Measurements from ENCODE around the gene CPEB3.
"Not testable (repeated sequence)": the region's sequence is repeated elsewhere in the genome, so short reads cannot be mapped to it uniquely, and the experiment has no call there.

CPEB3 gene

GRCh38 chr10:92142949-92143348 lies 147.9 kb downstream of the CPEB3 start:
- no peak for DNase-seq (ENCODE audit: low read depth)

- DNase-seq (ENCODE audit: low read depth), result no peak
Observed at GRCh38 chr10:92142512-92142911, 148.4 kb downstream of the CPEB3 start.

DNA sequence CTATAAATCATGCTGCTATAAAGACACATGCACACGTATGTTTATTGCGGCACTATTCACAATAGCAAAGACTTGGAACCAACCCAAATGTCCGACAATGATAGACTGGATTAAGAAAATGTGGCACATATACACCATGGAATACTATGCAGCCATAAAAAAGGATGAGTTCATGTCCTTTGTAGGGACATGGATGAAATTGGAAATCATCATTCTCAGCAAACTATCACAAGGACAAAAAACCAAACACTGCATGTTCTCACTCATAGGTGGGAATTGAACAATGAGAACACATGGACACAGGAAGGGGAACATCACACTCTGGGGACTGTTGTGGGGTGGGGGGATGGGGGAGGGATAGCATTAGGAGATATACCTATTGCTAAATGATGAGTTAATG lies 149.7 kb downstream of the CPEB3 start:
- DNase-seq (ENCODE audit: low read depth), result not testable (repeated sequence)

DNA sequence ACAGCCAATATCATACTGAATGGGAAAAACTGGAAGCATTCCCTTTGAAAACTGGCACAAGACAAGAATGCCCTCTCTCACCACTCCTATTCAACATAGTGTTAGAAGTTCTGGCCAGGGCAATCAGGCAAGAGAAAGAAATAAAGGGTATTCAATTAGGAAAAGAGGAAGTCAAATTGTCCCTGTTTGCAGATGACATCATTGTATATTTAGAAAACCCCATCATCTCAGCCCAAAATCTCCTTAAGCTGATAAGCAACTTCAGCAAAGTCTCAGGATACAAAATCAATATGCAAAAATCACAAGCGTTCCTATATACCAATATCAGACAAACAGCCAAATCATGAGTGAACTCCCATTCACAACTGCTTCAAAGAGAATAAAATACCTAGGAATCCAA lies 156.8 kb downstream of the CPEB3 start:
- DNase-seq (ENCODE audit: low read depth), result not testable (repeated sequence)

- no peak for DNase-seq (ENCODE audit: low read depth)
Observed at GRCh38 chr10:92131275-92131820, 159.5 kb downstream of the CPEB3 start.

DNA sequence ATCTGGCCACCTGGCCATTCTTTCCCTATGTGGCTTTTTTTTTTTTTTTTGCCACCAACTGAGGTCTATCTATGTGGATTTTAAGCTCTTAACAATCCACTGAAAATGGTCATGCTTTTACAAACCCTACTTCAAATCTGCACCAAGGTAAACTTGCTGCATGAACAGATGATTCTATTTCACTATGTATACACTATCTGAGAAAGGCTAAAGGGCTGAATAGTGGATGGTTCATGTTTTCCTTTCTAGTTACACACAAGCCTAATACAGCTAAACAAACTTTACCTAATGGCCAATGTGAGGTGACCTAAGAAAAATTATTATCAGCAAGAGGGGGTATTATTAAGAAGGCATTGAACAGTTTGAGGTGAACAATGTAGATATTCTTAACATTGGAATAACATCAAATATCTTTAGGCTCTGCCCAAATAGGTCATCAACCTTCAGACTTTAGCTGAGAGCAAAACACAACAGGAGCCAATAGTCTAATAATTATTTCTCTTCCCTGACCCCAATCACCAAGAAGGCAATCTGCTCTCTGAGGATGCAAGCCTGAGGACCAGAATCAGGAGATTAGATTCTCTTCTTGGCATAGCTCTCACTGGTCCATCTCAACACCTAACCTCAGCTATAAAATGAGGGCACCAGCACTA lies 160.1 kb downstream of the CPEB3 start:
- DNase-seq (ENCODE audit: low read depth), result no peak

DNA sequence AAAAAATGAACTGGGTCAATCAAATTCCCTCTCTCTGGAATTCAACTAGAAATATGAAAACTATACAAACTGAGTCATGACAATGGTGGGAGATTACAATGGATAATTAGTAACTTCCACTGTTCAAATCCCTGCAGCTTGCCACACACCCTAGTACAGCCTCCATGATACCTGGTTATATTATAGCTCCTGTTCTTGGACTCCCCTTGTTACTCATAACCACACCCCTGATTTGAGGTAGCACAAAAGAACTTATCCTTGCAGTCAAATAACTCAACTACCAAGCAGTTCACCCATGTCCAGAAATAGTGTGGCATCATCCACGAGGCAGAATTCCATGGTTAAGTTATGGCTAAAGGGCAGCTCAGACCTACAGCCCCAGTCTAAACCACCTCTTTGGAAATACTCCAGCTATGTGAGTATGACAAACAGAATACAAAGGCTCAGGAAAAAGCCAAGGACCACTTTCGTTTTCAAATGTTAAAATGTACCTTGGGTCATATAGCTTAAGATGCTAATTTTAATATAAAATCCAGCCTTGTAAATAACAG lies 164.7 kb downstream of the CPEB3 start:
- no peak for DNase-seq (ENCODE audit: low read depth)

DNA sequence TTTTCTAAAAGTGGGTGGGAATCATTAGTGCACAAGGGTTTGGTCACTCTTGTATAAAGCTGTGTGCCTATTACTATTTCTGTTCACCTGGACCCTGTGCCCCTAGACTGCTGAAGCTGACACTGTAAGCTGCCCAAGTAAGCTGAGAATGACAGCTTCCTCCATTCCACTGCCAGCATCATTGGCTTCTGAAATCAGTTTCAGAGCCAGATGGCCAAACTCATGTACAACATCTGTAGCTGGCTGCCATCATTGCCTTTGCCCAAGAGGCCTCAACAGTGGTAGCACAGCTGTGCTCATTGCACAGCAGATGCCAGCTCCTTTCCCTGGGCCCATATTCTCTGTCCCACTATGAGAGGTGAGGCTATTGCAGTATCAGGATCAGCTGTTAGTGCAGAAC lies 165.7 kb downstream of the CPEB3 start:
- no peak for DNase-seq (ENCODE audit: low read depth)

DNA sequence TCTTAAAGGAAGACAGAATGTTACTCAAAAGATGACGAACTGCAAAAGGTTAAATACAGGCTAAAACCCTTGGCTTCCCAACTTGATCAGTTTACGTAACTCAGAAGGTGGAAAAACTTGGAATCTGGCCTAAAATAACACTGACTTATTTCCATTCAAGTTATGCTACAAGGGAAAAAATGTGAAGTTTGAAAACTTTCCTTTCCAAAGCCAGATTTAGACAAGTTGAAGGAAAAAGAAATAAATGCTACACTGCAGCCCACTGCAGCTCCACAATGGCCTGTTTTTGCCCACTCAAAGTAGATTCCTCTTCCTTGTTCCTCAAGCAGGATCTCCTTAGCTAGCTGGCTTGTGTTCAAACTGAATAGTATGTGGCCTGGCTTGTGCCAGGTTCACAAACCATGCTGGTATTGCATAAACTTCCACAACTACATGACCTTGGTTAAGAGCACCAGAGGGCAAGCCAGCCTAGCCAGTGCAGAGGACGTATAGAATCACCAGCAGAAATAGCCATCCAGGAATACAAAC lies 166.2 kb downstream of the CPEB3 start:
- DNase-seq (ENCODE audit: low read depth), result no peak

DNA sequence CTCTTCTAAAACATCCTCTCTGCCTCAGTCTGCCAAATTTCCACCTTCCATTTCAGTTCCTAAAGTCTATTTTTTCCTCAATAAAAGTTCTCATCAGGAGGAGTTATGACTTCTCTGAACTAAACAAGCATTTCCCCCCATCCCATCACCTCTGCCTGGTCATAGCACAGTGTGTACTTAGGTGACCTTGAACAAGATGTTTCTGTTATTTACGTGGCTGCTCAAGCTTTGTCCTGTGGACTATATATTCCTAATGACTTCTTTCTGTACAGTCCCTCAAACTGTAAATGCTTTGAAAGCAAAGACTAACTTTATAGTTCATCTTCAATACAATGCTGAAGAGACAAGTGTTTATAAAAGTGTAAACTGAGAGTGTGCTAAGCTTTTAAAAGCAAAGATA lies 166.9 kb downstream of the CPEB3 start:
- DNase-seq (ENCODE audit: low read depth), result no peak

GRCh38 chr10:92122941-92123450 lies 167.9 kb downstream of the CPEB3 start:
- DNase-seq (ENCODE audit: low read depth), result no peak

- no peak for DNase-seq (ENCODE audit: low read depth)
Observed at GRCh38 chr10:92121686-92122492, 169.0 kb downstream of the CPEB3 start.

DNA sequence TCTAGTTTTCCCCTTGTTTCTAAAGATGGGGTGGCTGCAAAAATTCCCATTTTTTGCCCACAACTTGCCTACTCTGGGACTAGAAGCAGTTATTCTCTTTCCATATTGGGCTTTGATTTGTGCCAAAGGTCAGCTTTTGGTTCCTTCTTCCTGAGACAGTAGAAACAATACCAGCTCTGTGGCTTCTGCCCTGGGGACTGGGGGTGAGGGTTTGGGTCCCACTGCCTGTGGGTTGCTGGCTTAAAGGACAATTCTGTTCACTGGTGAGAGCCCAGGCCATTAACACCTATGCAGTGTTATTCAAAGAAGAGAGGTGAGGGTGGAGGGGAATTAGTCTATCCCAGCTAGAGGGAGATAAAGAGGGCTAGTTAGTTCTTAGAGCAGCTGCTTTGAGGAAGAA lies 171.5 kb downstream of the CPEB3 start:
- DNase-seq (ENCODE audit: low read depth), result no peak

DNA sequence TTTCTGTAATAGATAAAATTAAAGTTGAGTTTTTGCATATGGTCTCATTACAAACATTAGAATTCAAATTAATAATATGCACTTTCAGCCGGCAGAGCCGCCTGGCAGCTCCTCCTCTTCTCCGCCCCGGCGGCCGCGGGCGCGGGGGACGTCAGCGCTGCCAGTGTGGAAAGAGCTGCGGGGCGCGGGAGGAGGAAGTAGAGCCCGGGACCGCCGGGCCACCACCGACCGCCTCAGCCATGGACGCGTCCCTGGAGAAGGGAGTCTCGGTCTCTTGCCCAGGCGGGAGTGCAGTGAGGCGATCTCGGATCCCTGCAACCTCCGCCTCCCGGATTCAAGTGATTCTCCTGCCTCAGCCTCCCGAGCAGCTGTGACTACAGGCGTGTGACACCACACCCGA lies 176.0 kb downstream of the CPEB3 start:
- not testable (repeated sequence) for DNase-seq (ENCODE audit: low read depth)

DNA sequence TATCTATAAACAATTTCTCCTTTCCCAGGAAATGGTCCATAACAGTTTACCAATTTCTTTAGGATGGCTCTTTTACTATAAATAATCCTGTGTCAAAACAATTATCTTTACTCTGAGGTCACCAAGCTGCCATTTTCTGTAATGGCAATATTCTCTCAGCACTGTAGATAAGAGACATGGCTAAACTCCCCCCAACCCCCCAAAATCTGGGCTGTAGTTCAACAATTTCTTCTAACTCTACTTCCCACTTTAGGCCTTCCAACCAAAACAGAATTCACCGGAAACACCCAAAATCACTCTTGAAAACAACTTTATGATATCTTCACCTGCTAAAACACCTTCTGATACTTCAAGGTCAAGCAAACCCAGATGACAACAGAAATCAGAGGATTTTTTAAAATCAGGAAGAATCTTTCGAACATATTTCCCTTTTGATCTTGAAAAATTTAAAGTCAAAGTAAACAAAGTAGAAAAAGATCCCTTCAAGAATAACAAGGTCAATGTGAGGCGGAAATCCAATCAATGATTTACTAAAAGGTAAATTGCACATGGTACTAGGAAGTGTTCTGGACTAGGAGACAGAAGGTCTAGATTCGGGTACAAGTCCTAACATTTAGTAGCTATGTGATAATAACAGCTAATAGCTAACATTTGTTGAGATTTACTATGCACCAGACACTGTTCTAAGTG lies 176.8 kb downstream of the CPEB3 start:
- DNase-seq (ENCODE audit: low read depth), result no peak

DNA sequence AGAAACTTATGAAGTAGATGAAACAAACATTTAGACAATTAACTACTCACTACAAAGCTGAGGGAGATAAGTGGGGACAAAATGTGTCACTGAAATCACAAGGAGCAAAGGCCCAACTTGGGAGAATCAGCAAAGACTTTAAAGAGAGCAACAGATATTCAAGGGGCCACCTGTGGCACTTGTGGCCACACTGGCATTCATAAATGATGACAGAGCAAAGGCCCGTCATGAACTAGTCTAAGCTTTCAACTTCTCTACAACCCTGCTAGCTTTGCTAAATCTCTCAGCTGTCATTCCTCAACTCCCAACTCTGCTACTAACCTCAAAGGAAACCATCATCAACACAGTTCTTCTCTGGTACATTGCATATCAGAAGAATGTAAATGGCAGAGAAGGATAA lies 178.4 kb downstream of the CPEB3 start:
- DNase-seq (ENCODE audit: low read depth), result no peak

DNA sequence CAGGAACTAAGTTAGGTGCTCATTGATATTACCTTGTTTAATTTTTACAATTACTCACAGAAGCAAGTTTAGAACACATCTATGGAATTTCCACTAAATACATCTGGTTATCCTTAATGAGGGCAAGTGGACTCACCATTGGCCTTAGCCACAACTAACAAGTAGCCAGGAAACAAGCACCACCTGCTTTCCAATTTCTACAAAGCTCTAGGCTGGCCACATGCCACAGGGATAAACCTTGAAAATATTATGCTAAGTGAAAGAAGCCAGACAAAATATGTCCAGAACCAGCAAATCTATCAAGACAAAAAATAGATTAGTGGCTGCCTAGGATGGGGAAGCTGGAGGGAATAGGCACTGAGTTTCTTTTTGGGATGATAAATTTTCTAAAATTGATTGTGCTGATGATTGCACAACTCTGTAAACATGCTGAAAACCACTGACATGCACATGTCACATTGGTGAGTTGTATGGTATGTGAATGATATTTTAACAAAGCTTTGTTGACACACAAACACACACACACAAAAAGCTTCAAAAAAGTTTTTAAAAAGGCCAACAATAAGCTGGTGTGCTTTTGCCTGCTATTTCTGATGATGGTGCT lies 179.4 kb downstream of the CPEB3 start:
- no peak for DNase-seq (ENCODE audit: low read depth)

DNA sequence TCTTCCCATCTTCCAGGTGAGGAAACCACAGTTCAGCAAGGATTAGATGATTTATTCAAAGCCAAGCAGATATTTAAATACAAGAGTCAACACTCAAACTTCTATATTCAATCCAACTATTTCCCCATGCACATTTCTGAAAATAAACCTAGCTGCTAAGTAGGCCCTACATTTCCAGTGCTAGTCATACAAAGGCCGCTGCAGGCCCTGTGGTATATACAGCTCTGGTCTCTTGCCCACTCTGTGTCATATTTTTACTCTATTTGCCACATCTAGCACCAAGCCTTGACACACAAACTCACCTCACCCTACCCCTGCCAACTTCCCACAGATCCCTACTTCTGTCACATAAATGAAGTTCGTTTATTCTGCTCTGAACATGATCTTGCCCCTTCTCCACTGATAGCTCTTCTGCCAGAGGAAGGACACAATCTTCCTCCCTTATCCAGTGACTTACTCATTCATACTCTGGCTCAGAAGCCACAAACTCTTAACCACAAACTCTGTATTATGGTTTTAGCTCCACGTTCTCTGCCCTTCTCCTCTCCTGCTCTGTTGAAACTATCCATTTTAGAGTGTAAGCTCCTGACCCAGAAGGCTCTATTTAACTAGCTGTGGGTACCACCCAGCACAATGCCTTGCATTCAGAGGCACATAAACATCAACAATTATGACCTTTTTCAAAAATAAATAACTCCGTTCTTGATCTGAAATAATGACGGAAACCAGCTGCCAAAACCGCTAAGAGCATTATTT lies 180.7 kb downstream of the CPEB3 start:
- no peak for DNase-seq (ENCODE audit: low read depth)

GRCh38 chr10:92108747-92109146 lies 182.1 kb downstream of the CPEB3 start:
- DNase-seq (ENCODE audit: low read depth), result no peak

- no peak for DNase-seq (ENCODE audit: low read depth)
Observed at GRCh38 chr10:92108120-92108519, 182.8 kb downstream of the CPEB3 start.
